Hindlimb muscle (tissue), 1 donor: ENCODE results near the gene MAD2L1BP. TPM values are rescaled to one million over a fixed set of nuclear protein-coding genes. Genes with fewer than 3 reads are reported as not detected.

Source experiments
- DNase-seq: peaks from one replicate; pipeline ENCODE4 v3.0.0-alpha.2; 2013
- polyA plus RNA-seq: library from polyadenylated mRNA; unstranded; fragments of 120-200 nt; gene quantifications from one replicate; pipeline ENCODE4 v1.2.1, GENCODE V29; 2013; ENCODE audit not compliant: insufficient read length

MAD2L1BP gene
- polyA plus RNA-seq, 1 donor: 17.2 TPM

- DNase-seq: no peak
These were observed 48.2 kb downstream of the MAD2L1BP start for GRCh38 chr6:43683708-43684455.

- no peak for DNase-seq
These were observed 51.4 kb downstream of the MAD2L1BP start for GRCh38 chr6:43687079-43687436.

GRCh38 chr6:43687437-43688347, 52.1 kb downstream of the MAD2L1BP start, which contains the start of gene MRPS18A:
Gene MRPS18A (minus strand): TSS chr6:43687791. CDS start chr6:43687779, 12 bp downstream.
- DNase-seq: peak; percentile 75

GRCh38 chr6:43689421-43689820, 53.8 kb downstream of the MAD2L1BP start:
- no peak for DNase-seq

Other genes starting within 250 kb of the MAD2L1BP start
- 23.4 TPM for gene ABCC10, start 208.3 kb upstream of the MAD2L1BP start, polyA plus RNA-seq
- gene DLK2, start 180.3 kb upstream of the MAD2L1BP start, polyA plus RNA-seq: 1.9 TPM
- gene TJAP1, start 158.3 kb upstream of the MAD2L1BP start, polyA plus RNA-seq: 32.4 TPM
- not detected for gene LRRC73, start 125.5 kb upstream of the MAD2L1BP start, polyA plus RNA-seq
- gene YIPF3, start 118.9 kb upstream of the MAD2L1BP start, polyA plus RNA-seq: 87.5 TPM
- gene POLR1C, start 118.8 kb upstream of the MAD2L1BP start, polyA plus RNA-seq: 14.6 TPM
- 30.2 TPM for gene XPO5, start 59.8 kb upstream of the MAD2L1BP start, polyA plus RNA-seq
- 9.0 TPM for gene POLH, start 59.7 kb upstream of the MAD2L1BP start, polyA plus RNA-seq
- gene GTPBP2, start 6.6 kb upstream of the MAD2L1BP start, polyA plus RNA-seq: 38.8 TPM
- gene RSPH9, start 9.2 kb downstream of the MAD2L1BP start, polyA plus RNA-seq: 0.79 TPM
- 31.9 TPM for gene MRPS18A, start 52.0 kb downstream of the MAD2L1BP start, polyA plus RNA-seq
- gene VEGFA, start 134.4 kb downstream of the MAD2L1BP start, polyA plus RNA-seq: 86.4 TPM